CD4-positive, alpha-beta T cell treated with Interleukin-6 at 100 ng/mL for 8 hours (primary cell): ENCODE results near the gene MFSD1.

Experiments
- DNase-seq: peaks from one replicate; pipeline ENCODE4 v3.0.0-alpha.2; 2020; ENCODE audit warnings: mixed read lengths, low spot score

The MFSD1 gene, protein sequence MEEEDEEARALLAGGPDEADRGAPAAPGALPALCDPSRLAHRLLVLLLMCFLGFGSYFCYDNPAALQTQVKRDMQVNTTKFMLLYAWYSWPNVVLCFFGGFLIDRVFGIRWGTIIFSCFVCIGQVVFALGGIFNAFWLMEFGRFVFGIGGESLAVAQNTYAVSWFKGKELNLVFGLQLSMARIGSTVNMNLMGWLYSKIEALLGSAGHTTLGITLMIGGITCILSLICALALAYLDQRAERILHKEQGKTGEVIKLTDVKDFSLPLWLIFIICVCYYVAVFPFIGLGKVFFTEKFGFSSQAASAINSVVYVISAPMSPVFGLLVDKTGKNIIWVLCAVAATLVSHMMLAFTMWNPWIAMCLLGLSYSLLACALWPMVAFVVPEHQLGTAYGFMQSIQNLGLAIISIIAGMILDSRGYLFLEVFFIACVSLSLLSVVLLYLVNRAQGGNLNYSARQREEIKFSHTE

DNA sequence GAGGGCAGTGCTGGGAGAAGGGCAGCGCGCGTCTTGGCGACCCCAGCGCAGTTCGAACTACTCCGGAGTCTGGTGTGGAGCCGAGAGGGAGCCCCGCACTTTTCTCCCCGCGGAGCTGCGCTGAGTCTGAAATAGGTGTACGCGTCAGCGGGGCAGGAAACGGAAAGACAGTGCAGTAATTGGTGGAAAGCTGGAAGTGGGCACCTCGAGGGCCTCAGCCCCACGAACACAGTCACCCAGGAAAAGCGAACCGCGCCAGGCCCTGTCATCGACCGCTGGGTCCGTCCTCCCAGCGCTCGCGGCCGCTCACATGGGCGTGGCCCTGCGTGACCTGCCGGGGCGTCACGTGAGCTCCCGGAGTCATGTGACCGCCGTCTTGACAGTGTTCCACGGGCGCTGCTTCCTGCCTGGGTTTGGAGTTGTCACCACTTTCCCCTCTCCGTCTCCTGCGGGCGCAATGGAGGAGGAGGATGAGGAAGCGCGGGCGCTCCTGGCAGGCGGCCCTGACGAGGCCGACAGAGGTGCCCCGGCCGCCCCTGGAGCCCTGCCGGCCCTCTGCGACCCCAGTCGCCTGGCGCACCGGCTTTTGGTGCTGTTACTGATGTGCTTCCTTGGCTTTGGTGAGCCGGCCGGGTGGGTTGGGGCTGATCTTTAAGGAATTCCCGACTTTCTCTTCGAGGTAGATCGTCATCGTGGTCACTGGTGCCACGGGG, at the start of gene MFSD1:
TSS of gene MFSD1 (plus strand) at position 359 of the 713 bp plus-strand sequence. CDS start at position 458, 99 bp downstream.
- DNase-seq: peak; percentile 87

DNA sequence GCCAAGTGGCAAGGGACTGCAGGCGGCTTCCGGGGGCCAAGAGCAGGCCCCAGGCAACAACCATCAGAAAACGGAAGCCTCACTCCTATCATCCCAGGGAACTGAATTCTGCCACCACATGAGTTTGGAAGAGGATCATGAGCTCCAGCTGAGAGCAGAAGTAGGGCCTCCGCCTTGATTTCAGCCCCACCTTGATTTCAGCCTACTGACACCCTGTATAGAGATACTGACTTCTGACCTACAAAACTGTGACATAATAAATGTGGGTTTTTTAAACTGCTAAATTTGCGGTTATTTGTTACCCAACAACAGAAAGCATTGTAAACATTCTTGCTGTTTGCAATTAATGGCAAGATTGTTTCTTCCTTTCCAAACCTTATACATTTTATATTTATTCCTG, 48.0 kb upstream of the MFSD1 start:
- no peak for DNase-seq

DNA sequence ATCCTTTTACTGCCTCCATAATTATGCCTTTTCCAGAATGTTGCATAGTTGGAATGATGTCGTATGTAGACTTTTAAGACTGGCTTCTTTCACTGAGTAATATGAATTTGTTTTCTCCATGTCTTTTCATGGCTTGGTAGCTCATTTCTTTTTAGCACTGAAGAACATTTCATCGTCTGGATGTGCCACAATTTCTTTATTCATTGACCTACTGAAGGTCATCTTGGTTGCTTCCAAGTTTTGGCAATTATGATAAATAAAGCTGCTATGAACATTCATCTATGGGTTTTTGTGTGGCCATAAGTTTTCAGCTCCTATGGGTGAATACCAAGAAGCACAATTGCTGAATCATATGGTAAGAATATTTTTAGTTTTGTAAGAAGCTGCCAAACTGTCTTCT, 46.4 kb upstream of the MFSD1 start:
- no peak for DNase-seq

- DNase-seq: no peak
Measured at GRCh38 chr3:158761350-158761749, 40.5 kb upstream of the MFSD1 start.

GRCh38 chr3:158762701-158763100, 39.2 kb upstream of the MFSD1 start:
- DNase-seq: no peak

GRCh38 chr3:158763421-158763820, 38.4 kb upstream of the MFSD1 start:
- DNase-seq: no peak

DNA sequence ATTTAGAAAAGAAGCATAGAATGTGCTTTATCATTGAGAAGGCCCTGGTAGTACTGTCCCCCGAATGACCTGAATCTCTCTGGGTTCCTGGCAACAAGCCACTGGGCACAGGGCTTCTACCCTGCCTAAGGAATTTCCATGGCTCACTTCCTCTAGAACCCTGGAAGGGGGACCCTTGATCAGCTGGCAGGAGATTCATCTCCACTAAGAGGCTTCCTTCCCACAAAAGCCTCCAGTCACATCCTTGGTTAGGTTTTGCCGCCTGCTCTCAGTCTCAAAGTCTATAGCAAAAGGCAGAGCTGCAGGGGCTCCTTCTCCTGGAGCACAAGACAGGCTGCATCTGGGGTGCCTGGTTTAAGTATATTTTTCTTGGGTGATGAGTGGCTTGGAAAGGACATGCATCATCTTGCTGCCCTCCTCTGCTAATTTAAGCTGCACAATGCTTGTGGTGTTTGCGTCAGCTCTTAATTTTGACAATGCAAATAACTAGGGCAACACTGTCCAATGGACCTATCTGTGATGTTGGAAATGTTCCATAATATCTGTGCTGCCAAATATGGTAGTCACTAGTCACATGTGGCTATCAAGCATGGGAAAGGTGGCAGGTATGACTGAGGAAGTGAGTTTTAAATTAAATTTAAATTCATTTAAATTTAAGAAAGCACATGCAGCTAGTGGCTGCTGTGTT, 36.2 kb upstream of the MFSD1 start:
- DNase-seq: no peak

DNA sequence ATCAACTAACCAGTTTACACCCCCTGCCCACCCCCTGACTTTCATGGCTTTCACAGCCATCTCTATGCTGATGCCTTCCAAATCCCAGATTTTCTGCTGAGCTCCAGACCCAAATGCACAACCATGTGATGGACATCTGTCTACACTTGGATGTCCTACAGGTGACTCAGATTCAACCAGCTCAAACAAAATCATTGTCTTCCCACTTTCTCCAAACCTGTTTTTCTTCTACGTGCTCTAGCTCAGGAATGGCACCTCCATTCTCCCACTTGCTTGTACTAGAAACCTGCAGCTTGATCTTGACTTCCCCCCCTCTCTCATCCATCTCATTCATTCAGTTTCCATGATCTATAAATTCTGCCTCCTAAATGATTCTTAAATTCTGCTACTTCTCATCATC, 35.5 kb upstream of the MFSD1 start:
- no peak for DNase-seq

- DNase-seq: no peak
Measured at GRCh38 chr3:158768361-158768787, 33.5 kb upstream of the MFSD1 start.

- DNase-seq: no peak
Measured at GRCh38 chr3:158768881-158769543, 32.8 kb upstream of the MFSD1 start.

DNA sequence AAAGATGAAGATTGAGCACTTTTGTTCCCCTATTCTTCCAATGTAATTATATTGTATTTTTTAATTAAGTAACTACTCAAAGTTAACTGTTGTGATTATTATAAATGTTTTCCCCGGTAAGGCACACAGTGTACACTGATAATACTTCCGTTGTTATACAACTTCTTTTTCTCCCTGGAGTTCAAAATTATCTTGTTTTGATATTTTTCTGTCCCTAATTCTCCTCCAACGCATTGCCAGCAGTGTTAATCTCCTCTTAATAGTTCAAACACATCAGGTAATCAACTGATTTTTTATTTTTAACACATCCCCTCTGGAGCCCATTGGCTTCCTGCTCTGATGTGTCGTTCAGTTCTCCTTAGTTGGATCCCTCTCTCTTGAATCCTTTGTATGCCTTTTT, 32.3 kb upstream of the MFSD1 start:
- no peak for DNase-seq

- no peak for DNase-seq
Measured at GRCh38 chr3:158769952-158770740, 31.7 kb upstream of the MFSD1 start.

GRCh38 chr3:158770741-158771350, 31.0 kb upstream of the MFSD1 start:
- DNase-seq: no peak

GRCh38 chr3:158771577-158771976, 30.3 kb upstream of the MFSD1 start:
- DNase-seq: no peak

GRCh38 chr3:158771982-158772381, 29.9 kb upstream of the MFSD1 start:
- no peak for DNase-seq

DNA sequence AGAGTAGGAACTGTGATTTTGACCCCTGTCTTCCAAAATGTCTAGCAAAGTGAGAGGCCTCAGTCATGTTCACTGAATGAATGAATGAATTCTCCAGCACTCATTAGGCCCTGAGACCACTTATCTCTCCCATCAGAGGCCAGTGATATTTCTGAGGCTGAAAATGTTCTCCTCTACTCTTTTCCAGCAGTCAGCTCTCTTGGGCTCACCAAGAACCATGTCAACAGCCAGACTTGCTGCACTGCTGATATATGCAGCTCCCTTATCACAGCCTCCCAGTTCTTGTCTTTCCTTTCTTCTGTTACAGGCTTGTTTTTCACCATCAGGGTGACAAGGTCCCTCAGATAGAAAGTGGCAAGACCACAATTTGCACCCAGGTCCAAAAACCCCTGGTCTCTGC, 28.7 kb upstream of the MFSD1 start:
- no peak for DNase-seq

DNA sequence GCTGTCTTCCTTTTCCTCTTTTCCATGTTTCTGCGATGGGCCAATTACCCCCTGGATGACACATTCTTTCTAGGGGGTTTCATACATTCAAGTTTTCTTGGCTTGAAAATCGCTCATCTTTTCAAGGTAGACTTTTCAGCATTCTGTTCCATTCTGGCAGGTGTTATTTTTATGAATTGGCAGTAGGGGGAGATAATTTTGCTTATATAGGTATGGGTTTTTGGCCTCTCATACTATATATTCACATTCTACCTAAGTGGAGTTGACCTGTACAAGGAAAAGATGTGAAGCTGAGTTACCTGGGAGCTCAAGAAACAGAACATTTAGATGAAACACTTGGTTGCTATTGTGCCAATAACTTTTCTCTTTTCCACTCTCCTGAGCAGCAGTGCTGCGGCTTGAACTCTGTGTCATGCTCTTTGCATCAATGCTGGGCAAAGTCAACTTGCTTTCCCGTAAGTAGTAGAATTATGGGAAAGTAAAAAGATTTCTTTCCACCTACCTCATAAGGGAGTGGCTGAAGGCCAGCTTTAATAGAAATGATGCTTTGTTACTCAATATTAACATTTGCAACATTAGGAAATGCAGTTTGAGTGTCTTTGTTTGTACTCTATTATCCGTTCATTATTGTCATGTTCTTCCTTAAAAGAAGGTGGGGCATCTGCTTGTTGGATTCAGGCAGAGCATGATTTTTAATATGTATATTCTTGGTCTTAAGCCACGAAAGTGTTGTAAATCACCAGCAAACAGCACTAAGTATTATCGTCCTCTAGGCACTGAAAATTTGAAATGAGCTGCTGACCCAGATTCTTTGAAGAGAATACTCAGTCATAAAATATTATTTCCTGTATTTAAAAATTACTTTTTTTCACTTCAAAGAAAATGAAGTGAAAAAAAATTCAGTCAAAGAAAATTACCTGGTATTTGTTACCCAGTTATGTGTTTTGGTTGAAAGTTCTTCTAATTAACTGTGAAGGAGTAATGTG, 27.7 kb upstream of the MFSD1 start:
- DNase-seq: no peak

DNA sequence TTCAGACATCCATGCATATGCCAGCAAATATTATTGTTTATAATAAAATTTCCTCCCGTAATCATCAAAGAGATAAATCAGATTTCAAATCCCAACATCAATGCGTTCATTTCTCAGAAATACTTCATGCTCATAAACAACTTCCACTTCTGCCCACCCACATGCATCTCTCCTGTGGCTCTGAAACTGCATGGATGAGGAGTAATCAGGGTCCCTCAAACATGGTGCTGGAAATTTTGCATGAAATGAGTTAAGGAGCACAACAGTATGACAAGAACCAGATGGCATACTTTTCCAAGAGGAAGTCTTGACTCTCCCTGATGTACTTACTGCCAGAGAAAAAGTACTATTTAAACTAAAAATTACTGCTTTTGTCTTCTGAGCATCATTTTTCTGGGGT, 26.9 kb upstream of the MFSD1 start:
- DNase-seq: no peak
